GM19468 (cell line): ENCODE results near the gene OGG1.

ENCODE experiments used
- ATAC-seq: cut with Tn5 transposase; IDR thresholded peaks from one replicate; pipeline ENCODE4 v1.9.1; 2021; ENCODE audit warnings: mild to moderate bottlenecking, moderate library complexity, moderate number of reproducible peaks; ENCODE audit not compliant: unreplicated experiment; ENCODE audit errors: extremely low read depth

OGG1 gene

DNA sequence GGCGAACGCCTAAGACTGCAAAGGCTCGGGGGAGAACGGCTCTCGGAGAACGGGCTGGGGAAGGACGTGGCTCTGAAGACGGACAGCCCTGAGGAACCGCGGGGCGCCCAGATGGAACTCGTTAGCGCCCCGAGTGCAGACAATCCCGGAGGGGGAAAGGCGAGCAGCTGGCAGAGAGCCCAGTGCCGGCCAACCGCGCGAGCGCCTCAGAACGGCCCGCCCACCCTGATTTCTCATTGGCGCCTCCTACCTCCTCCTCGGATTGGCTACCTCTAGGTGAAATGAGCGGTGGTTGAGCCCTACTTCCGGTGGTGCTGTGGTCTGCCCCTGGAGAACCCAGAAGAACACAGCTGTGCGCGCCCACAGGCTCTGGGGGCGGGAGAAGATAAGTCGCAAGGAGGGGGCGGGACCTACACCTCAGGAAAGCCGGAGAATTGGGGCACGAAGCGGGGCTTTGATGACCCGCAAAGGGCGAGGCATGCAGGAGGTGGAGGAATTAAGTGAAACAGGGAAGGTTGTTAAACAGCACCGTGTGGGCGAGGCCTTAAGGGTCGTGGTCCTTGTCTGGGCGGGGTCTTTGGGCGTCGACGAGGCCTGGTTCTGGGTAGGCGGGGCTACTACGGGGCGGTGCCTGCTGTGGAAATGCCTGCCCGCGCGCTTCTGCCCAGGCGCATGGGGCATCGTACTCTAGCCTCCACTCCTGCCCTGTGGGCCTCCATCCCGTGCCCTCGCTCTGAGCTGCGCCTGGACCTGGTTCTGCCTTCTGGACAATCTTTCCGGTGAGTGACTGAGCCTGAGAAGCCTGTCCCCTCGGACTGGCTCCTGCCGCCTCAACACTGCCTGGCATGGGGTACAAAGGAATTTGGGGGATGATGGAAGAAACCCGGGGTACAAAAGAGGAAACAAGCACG is at the start of gene OGG1:
Gene OGG1, plus strand, starts transcription at position 308 of the 911 bp plus-strand sequence. Its CDS starts 335 bp downstream, at position 643.
- peak; percentile 92 for ATAC-seq

DNA sequence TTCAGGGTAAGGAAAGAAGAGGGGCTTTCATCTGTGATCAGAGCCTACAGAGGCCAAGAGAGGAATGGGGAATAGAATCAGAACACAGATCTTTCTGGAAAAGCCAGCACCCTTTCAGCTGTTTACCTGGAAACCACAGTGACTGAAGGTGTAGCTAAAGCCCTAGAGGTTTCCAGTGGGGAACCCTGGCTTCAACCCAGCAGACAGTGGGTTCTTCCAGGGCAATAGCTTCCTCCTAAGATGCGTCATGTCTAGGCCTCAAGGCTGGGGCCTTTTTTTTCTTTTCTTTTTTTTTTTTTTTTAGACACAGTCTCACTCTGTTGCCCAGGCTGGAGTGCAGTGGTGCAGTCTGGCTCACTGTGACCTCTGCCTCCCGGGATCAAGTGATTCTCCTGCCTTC is 49.2 kb upstream of the OGG1 start:
- ATAC-seq = no peak

DNA sequence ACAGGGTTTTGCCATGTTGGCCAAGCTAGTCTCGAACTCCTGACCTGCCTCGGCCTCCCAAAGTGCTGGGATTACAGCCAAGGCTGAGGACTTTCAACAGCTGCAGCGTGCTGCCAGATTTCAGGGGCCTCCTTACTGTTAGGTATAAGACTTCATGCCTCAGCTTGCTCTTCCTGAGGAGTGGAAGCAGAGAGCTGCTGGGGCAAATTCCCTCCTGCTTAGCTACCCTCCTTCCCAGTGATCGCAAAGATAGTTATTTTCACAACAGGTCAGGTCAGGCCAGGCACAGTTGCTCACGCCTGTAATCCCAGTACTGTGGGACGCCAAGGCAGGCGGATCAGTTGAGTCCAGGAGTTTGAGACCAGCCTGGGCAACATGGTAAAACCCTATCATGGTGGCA is 48.7 kb upstream of the OGG1 start:
- no peak for ATAC-seq

DNA sequence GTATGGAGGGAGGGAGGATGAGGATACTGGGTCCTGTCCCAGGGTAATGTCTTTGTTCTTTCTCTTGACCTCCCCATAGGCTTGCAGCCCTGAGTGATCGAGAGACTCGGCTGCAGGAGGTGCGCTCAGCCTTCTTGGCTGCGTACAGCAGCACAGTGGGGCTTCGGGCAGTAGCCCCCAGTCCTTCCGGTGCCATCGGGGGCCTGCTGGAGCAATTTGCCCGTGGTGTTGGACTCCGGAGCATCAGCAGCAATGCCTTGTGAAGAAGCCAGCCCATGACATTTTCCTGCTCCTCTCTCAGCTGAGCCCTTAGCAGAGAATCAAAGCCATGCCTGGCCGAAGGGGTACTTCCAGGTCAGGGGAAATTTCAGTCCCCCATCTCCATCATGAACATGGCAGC is 48.0 kb upstream of the OGG1 start:
- ATAC-seq = no peak

DNA sequence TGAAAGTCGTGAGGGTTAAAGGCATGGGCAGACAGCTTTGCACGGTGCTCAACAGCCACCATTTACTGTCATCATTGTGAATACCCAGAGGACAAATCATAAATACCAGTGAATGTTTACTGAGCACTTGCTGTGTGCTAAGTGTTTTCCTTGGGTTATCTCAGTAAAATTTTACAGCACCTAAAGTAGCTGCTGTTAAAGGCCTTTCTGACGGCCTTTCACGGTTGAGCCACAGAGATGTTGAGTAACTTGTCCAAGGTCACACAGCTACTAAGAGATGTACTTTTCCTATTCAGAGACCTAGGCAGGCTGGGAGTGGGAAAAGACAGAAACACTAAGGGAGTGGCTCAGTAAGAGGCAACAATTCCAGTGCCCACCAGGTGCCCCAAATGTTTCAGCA is 46.5 kb upstream of the OGG1 start:
- no peak for ATAC-seq

DNA sequence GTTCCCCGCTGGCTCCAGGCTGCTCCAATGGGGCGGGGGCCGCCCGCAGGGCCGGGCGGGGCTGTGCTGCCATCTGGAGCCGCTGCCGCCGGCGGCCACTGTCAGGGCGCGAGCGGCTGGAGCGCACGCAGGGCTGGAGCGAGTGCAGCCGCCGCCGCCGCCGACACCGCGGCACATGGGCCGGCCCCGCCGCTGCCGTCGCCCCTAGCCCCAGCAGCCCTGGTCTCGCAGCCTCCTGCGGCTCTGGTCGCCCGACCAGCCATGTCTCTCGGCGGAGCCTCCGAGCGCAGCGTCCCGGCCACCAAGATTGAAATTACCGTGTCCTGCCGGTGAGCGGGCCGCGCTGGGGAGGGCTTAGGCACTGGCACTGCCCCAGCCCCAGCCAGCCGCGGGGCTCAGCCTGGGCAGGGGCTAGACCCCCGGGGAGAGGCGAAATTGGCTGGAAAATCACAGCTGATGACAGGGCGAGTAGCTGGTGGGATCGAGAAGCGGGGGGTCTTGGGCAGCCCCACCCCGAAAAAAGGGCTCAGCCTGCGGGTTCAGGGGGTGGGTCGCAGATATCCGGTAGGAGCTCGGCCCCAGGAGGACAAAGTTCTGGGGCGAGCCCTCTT is 45.9 kb upstream of the OGG1 start, which contains the start of gene CPNE9:
Gene CPNE9, plus strand, starts transcription at position 98 of the 611 bp plus-strand sequence. Its CDS starts 164 bp downstream, at position 262.
- no peak for ATAC-seq

DNA sequence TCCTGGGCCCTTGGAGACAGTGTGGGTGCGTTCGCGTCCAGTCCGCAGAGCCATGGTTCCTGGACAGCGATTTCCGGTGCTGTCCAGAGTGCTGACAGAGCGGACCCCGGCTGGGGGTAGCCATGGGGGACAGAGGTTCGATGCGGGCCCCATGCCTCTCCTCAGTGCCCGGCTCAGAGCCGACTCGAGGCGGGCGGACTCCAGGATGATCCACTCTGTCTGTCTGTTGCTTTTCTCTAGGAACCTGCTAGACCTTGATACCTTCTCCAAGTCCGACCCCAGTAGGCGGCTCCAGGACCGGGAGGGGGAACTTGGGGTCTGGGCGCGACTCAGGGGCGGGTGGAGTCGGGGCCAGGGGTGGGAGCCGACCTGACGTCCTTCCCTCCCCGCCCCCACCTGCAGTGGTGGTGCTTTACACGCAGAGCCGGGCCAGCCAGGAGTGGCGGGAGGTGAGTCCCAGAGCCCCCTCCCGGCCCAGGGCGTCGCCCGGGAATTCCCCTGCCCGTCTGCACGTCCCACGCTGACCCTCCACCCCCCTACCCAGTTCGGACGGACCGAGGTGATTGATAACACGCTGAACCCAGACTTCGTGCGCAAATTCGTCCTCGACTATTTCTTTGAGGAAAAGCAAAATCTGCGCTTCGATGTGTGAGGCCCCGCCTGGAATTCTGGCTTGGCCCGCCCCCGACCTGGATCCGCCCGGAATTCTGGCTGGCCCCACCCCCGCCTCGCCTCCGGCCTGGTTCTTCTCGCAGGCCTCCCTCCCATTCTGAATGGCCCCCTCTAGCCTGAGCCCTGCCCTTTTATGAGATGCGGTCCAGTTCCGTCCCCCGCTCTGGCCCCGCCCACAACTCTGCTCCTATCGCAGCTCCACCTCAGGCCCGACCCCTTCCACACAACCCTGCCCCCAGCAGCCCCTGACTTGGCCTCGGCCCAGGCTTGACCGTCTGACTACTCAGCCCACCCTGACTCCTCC is 45.1 kb upstream of the OGG1 start:
- ATAC-seq = no peak

DNA sequence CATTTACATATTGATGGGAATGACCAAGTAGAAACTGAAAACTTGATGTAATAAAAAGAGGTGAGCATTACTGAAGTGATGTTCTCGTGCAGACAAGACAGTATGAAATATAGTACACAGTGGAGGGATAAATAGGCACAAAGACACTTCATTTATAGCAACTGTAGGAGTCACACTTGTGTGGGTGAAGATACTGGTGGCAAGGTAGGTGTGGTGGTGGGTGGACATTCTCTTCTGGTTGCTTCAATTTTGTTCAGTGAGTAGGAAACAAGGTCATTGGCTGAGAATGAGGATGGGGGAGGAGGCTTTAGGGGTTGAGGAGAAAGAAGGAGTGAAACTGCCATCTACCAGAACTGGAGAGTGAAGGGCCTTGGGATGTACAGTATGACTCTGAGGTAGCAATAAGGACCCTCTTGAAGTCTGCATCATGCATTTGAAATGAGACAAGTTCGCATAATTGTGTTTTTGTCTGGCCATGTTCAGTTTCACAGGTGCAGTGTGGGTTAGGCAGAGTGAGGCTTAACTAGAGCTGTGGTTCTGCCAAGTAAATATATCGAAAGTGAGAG is 39.5 kb upstream of the OGG1 start:
- ATAC-seq = no peak

DNA sequence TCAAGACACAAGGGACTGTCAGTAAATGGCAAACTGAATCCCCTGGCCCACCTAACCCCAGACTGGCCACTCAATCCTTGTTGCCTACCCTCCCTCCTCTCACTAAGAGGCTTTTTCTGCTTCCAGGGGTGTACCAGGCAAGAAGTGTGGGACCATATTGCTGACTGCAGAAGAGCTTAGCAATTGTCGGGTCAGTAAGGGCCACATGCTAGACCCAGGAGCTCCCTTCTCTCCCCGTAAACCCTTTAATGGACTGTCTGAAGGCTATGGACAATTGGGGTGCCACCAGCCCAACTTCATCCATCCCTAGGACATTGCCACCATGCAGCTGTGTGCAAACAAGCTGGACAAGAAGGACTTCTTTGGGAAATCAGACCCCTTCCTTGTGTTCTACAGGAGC is 37.3 kb upstream of the OGG1 start:
- ATAC-seq = no peak

DNA sequence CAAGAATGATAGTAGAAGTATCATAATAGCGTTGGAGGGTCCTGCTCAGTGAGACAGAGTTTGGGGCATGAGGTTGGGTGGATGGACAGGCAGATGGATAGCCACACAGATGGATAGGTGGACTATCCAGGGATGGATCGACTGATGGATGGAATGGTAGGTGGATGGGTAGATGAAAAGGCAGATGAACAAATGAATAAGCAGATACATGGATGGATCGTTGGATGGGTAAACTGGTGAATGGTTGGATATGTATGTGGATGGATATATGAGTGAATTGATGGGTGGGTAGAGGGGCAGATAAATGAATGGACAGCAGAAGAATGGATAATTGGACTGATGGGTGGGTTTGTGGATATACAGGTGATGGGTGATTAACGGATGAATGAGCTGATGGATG is 36.6 kb upstream of the OGG1 start:
- no peak for ATAC-seq

DNA sequence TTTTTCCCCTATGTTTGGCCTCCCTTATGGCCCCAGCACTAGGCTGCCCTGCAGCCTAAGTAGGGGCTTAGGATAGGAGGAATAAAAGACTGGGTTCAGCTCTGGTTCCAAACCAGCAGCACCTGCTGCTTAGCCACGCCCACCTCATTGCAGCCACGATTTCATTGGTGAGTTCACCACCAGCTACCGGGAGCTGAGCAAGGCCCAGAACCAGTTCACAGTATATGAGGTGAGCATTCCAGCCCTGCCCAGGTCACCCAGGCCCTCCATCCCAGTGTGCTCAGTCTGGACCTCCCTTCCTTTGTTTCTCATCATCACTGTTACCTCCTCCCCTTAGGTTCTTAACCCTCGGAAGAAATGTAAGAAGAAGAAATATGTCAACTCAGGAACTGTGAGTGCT is 34.6 kb upstream of the OGG1 start:
- ATAC-seq = no peak

DNA sequence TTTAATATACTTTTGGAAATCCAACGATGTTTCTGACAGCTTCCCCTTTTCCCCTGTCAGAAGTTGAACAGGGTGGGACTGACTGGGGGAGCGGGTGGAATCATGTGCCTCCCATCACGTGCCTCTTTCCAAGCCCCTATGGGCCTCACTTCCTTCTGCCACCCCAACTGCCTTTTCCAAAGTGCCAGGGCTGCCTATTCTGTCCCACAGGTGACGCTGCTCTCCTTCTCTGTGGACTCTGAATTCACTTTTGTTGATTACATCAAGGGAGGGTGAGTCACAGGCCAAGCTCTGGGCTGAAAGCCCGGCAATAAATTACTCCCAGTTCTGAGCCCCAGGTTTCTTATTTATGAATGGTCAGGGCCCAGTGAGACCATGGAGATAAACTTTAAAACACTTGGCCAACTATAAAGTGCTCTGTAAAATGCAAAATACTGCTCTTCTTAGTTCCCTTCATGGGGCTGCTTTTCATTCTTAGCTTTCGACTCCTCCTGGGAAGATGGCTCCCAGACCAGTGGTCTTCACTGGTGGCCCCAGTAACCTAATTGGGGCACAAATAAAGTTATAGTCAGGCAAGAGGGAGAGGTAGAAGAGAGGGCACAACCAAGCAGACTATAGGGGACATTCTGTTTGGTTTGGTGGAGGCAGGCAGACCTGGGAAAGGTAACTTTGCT is 33.9 kb upstream of the OGG1 start:
- no peak for ATAC-seq

DNA sequence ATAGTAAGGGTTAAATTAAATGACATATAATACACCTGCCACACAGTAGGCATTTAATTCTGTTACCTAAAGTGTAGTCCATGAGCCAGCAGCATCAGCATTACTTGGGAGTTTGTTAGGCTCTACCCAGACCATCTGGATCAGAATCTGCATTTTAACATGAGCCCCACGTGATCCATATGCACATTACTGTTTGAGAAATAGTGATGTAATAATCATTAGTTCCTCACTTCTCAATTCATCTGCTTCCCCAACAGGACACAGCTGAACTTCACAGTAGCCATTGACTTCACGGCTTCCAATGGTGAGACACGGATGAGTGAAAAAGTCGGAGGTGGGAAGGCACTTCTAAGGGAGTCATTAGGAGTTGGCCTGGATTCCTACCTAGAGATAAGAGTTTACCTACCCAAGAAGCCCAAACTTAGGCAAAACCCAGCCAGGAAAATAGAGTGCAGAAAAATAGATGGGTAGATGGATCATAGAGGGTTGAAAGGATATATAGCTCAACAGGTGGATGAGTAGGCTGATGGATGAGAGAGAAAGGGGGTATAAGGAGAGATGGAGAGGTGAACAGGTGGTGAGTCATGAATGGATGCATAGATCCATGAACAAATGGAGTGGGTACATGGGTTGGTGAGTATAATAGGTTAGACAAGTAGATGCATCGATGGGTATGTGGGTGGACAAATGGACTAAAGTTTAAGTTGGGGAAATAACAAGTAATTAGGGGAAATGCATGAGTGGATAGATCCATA is 32.8 kb upstream of the OGG1 start:
- no peak for ATAC-seq

DNA sequence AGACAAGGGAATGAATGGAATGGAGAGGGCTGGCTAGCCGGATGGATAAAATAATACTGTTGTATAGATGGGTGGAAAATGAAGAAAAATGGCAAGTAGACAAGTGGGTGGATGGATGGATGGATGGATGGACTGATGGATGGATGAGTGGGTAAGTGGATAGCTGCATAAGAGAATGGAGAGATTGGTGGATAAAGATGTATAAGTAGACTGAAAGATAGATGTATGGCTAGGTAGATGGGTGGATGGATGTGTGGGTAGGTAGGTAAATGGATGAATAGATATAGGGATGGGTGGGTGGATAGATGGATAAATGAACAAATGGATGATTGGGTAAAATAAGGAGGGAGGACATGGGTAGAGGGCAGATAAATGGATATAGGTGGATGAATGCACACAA is 32.2 kb upstream of the OGG1 start:
- ATAC-seq = no peak

DNA sequence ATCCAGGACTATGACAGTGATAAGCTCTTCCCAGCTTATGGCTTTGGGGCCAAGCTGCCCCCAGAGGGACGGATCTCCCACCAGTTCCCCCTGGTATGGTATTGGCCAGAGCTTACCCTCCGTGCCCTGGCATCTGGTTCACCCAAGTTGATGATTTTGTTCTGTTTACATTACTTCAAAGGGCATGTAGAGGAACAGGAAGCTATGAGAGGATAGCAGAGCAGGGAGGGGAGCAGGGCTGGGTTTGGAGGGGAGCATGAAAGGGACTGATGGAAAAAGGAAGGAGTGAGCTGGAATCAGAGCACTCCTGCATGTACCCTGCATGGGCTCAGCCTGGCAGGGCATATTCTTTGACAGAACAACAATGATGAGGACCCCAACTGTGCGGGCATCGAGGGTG is 31.6 kb upstream of the OGG1 start:
- no peak for ATAC-seq

DNA sequence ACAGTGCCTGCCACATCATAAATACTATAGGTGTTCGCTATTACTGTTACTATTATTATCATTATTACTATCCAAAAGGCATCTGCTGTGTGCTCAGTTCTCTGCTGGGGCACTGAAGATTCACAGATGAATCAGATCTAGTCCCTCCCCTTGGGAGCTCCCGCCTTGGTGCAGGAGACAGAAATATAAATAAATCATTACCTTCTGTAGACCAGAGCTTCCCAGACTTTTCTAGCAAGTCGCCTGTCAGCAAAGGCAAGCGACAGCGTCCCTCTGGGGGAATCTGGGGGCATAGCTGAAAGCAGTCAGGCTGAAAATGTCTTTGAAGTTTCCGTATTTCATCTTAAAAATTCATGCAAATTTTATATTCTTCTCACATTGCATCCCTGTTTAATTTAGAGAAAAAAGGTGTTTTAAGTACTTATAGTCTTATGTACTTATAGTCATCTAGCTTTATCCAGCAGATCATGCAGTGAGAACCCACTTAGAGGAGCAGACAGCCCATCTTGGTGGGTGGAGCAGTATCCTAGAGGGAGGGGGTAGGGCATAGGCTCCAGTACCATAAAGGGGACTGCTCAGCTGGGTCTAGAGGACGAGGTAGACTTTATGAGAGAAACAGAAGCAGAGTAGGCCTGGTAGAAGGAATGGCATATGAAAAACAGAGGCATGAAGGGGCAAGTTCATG is 28.6 kb upstream of the OGG1 start:
- no peak for ATAC-seq

DNA sequence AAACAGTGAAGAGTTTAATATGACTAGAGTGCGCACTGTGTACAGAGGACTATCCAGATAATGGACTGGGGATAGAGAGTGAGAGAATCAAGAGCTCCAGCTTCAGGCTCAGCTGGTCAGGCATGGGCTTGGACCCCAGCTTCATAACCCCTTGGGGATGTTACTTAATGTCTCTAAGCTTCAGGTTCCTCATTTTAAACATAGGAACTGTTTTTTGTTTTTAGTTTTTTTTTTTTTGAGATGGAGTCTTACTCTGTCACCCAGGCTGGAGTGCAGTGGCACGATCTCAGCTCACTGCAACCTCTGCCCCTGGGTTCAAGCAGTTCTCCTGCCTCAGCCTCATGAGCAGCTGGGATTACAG is 28.1 kb upstream of the OGG1 start:
- no peak for ATAC-seq

DNA sequence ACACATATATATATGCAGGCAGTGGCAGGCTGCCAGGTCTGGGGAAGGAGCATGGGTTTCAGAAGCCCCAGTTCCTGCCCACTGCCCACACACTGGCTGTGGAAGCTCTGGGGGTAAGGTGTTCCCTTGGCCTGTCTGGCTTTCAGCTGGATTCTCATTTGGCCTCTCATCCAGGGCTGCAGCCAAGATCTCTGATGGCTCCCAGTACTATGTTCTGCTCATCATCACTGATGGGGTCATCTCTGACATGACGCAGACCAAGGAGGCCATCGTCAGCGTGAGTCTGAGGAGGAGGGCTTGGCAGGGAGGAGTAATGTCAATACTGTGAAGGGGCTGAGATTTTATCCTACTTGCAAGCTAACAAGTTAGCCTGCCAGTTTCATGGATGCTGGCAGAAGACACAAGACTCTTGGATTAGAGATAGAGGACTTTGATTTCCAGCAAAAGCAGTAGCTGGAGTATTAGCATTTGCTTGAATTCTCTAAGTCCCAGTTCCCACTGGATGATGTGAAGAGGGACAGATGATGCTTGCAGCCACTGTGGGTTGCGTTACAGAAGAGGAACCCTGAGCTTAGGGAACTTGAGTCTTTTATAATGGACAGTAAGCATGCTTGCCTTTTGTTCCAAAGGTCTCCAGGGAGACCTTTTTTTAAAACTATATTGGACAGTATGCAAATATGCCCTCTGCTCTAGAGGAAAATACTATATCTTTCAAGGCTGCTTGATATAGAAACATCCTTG is 23.8 kb upstream of the OGG1 start:
- no peak for ATAC-seq
